ENCODE results near the gene SNAI3.

GRCh38 chr16:88697831-88698615 lies 11.7 kb upstream of the SNAI3 start:
- TF ChIP-seq, protein P1, sequence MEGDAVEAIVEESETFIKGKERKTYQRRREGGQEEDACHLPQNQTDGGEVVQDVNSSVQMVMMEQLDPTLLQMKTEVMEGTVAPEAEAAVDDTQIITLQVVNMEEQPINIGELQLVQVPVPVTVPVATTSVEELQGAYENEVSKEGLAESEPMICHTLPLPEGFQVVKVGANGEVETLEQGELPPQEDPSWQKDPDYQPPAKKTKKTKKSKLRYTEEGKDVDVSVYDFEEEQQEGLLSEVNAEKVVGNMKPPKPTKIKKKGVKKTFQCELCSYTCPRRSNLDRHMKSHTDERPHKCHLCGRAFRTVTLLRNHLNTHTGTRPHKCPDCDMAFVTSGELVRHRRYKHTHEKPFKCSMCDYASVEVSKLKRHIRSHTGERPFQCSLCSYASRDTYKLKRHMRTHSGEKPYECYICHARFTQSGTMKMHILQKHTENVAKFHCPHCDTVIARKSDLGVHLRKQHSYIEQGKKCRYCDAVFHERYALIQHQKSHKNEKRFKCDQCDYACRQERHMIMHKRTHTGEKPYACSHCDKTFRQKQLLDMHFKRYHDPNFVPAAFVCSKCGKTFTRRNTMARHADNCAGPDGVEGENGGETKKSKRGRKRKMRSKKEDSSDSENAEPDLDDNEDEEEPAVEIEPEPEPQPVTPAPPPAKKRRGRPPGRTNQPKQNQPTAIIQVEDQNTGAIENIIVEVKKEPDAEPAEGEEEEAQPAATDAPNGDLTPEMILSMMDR (conservative IDR thresholded peaks at IDR 0.05; ENCODE audit: low read depth, low read length): peak; percentile 13; the same call in 1 of the 2 replicates
- TF ChIP-seq POLR2A (IDR thresholded peaks at IDR 0.05; ENCODE audit: low read depth, low read length): no peak
- TF ChIP-seq RCOR1 (IDR thresholded peaks at IDR 0.05; ENCODE audit: insufficient replicate concordance, low read length): no peak
- no peak for TF ChIP-seq RAD21 (IDR thresholded peaks at IDR 0.05; ENCODE audit: low read length)
- TF ChIP-seq FOS (IDR thresholded peaks at IDR 0.05; ENCODE audit: low read depth, low read length): no peak
- no peak for TF ChIP-seq MXI1 (IDR thresholded peaks at IDR 0.05; ENCODE audit: borderline replicate concordance, low read depth, low read length)
- TF ChIP-seq CEBPB (IDR thresholded peaks at IDR 0.05; ENCODE audit: low read depth, low read length): no peak
- TF ChIP-seq SMC3 (IDR thresholded peaks at IDR 0.05; ENCODE audit: low read depth, low read length): no peak

All from IMR-90 (cell line).